Middle frontal gyrus (tissue), 1 donor: ENCODE results near the gene SMG9.

ENCODE experiments used
- DNase-seq: peaks from one replicate; pipeline ENCODE4 v3.0.0-alpha.2; 2015; ENCODE audit warnings: low spot score; ENCODE audit errors: extremely low spot score

The SMG9 gene

GRCh38 chr19:43754253-43754502, 584 bp downstream of the SMG9 start:
- no peak for DNase-seq

GRCh38 chr19:43752287-43752875, 2.4 kb downstream of the SMG9 start:
- DNase-seq, result no peak

DNA sequence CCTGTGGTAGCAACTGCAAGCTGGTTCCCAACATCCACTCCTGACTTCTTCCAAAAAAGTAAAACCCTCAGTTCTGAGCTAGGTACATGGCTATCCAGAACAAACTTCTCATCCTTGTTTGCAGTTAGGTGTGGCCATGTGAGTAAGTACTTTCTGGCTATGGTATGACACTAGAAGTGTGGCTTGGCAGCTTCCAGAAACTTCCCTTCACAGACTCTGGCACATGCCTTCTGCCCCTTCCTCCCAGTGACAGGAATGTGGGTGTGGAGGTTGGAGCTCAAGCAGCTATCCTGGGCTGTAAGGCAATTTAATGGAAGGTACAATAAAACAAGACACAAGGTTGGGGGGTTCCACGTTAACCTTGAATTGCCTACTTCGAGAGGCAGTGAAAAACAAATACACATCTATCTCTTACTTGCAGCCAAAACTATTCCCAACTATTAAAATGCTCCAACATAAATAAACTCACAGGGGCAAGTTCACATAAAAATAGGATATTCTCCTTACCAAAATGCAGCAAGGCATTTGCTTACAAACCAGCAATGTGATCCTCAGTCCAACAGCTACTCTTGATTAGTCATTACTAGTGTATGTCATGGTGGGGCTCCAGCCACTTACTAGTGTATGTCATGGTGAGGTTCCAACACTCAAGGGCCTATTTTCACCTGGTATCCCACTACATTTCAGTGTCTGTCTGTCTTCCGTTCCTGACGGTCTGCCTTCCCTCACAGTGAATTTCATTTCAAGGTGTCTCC, 3.1 kb downstream of the SMG9 start:
- DNase-seq, result no peak

DNA sequence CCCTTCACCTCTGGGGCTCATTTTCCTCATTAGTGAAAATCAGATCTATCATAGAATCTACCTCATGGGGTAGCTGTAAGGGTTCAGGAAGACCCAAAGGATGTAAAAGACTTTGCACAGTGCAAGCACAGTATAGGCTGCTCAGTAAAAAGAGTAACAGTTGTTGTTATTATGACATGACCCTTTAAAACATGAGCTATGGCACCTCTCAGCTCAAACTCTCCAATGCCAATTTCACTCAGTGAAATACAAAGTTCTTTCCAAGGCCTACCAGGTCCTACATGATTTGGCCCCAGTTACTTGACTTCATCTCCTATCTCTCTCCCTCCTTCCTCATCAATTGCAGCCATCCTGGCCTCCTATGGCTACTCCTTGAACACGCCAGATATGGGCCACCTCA, 4.9 kb downstream of the SMG9 start:
- DNase-seq, result no peak

GRCh38 chr19:43749152-43749551, 5.6 kb downstream of the SMG9 start:
- no peak for DNase-seq

DNA sequence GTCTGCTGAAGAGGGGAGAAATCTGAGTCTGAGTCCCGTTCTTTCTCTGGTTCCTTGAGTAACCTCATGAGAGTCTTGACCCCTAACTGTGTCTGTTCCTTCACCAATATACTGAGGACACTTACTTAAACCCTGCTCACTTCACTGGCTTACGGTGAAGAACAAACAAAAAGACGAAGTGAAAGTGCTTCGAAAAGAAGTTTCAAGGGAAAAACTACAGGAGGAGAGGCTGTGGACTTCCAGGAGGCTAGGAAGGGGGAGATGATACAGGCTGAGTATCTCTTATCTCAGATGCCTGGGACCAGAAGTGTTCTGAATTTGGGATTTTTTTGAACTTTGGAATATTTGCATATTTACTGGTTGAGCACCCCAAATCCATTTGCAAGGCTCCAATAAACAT, 6.1 kb downstream of the SMG9 start:
- DNase-seq, result no peak

GRCh38 chr19:43748205-43748594, 6.6 kb downstream of the SMG9 start:
- no peak for DNase-seq

DNA sequence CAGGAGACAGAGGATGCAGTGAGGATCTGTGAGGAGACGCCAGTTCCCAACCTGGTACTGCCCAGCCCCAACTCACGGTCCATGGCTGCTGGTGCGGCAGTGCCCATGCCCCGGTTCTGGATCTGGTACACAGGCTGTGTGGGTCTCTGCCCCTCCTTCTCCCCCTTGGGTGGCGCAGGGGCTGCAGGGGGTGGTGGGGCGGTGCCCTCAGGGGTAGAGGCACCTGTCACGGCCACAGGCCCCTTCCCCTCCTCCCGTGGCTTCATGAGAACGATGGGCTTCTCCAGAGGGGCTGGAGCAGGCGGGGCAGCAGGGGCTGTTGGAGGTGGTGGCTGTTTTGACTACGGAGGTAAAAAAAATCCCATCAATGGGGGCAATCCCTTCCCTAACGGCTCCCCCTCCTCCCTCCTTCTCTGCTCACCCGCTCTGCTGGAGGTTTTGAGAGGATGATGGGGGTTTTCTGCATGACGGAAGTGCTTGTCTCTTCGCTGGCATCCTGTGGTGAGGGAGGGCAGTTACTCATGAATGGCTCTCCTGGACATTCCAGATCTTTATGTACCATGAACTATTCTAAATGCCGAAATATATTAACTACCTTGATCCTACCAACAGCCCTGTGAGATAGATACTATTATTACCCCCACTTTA, 7.1 kb downstream of the SMG9 start:
- DNase-seq, result no peak

GRCh38 chr19:43743059-43743458, 11.7 kb downstream of the SMG9 start:
- DNase-seq, result no peak

- no peak for DNase-seq
Measured at GRCh38 chr19:43741075-43741825, 13.5 kb downstream of the SMG9 start.

- no peak for DNase-seq
Measured at GRCh38 chr19:43739439-43740235, 15.1 kb downstream of the SMG9 start.

DNA sequence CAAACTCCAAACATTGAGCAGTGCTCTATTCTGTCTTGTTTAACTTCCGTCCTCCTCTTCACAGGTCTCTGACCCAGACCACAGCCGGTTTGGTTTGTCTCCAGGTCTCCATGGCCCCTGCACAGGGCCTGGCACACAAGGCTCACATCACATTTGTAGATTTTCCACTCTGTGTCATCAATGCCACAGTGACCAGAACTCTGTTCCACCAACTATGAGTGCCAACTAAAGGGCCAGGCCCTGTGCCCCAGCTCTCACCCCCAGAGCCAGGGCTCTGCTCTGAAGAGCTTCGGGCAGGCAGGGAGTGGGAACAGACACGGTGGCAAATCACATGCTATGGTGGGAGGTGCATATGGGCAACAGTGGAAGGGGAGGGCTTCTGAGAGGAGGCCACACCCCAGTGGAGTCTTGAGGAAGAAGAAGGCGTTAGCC, 16.0 kb downstream of the SMG9 start:
- DNase-seq, result no peak

DNA sequence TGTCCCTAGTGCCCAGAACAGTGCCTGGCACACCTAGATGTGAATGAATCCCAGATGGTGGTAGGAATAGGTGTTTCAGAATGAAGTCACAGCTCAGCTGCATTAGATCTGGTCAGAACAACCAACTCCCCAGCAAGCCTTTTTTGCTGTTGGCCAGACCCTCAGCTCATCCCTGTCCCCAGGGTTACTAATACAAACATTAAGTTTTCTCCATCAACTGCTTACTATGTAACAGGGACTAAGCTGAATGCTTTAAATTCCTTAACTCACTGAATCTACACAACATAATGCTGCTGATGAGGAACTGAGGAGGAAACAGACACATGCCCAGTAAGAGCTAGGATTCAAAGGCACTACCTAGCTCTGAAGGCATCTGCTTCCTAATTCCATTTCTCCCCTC, 18.8 kb downstream of the SMG9 start:
- no peak for DNase-seq

DNA sequence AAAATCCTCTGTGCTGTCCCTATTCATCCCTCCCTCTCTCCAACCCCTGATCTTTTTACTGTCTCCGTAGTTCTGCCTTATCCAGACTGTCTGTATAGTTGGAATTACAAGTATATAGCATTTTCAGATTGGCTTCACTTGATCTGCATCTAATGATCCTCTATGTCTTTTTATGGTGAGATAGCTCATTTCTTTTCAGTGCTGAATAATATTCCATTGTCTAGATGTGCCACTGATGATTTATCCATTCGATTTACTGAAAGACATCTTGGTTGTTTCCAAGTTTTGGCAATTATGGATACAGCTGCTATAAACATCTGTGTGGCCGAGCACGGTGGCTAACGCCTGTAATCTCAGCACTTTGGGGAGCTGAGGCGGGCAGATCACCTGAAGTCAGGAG, 19.7 kb downstream of the SMG9 start:
- DNase-seq, result no peak

DNA sequence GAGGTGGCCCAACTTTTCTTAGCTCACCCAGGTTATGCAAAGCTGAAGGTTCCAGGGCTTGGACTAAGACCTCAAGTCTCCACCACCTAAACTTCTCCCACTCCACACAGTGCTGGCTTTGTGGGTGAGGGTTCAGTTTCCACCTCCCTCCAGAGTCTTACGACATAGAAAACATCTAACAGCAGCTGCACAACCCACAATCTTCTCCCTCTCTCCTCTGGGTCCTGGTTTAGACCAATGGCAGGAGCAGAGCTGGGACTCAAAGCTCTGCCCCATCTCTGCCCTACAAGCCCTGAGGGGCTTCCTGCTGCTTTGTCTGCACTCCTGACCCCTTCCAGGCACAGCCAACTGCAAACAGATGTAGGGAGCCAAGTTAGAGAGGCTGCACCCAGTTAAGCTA, 22.9 kb downstream of the SMG9 start:
- no peak for DNase-seq

- no peak for DNase-seq
Measured at GRCh38 chr19:43731346-43731745, 23.4 kb downstream of the SMG9 start.

GRCh38 chr19:43729919-43730318, 24.8 kb downstream of the SMG9 start:
- no peak for DNase-seq

- no peak for DNase-seq
Measured at GRCh38 chr19:43727593-43727853, 27.2 kb downstream of the SMG9 start.

DNA sequence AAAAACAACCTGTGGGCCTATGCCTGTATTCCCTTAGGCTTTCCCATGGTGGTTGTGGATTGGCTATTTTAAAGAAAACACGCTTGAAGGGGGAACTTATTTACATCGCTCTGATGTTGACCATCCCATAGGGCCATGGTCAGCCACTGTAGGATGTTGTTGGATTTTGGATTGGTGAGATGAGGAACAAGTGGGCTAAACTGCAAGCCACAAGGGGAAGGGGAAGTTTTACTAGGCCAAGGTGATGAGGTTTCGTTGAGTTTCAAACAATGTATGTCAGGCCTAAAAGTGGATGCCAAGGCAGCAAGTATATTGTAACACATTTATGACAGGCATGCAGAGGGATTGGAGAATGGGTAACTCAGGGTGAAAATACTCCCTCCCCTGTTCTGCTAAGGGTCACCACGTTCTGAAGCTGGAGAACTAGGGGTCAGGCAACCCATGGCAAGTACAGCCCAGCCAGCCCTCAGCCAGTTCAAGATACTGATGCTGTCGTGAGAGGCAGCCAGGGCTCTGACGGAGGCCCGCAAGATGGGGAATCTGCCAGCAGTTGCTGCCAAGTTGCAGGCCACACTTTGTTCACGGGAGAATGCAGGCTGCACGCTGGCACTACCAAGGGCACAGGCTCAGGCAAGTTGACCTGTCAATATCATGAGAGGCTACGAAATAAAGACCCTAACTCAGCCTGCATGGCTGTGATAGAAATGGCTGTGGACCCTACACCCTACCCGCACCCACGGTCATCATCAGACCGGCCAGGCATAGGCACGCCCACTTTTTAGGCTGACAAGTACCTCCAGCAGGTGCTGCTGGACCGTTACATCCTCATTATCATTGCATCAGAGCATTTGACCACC, 27.8 kb downstream of the SMG9 start:
- no peak for DNase-seq

GRCh38 chr19:43725468-43725867, 29.3 kb downstream of the SMG9 start:
- no peak for DNase-seq

- no peak for DNase-seq
Measured at GRCh38 chr19:43724896-43725295, 29.9 kb downstream of the SMG9 start.
